WERI-Rb-1 (cell line): Measurements from ENCODE around the gene ZNF710.

Experiments
- DNase-seq: peaks from one replicate; pipeline ENCODE4 v3.0.0-alpha.2; 2020
- H3K27ac ChIP-seq: fragments of 250-450 bp; sonication (Bioruptor Pico); 2 replicates; pipeline ENCODE4 v1.5.1; 2020; ENCODE audit warnings: mild to moderate bottlenecking, moderate library complexity
- H3K27me3 ChIP-seq: fragments of 250-450 bp; sonication (Bioruptor Pico); 2 replicates; pipeline ENCODE4 v1.5.1; 2021; ENCODE audit warnings: mild to moderate bottlenecking, low read depth, moderate library complexity; ENCODE audit not compliant: insufficient read depth, severe bottlenecking
- H3K36me3 ChIP-seq: fragments of 250-450 bp; sonication (Bioruptor Pico); 2 replicates; pipeline ENCODE4 v1.5.1; 2020; ENCODE audit warnings: mild to moderate bottlenecking, moderate library complexity
- H3K4me3 ChIP-seq: 2 replicates; pipeline ENCODE4 v1.5.1; 2011; ENCODE audit warnings: low read depth, mild to moderate bottlenecking, control low read depth, low read length
- H3K9me3 ChIP-seq: fragments of 250-450 bp; sonication (Bioruptor Pico); 2 replicates; pipeline ENCODE4 v1.5.1; 2021; ENCODE audit warnings: mild to moderate bottlenecking, moderate library complexity; ENCODE audit not compliant: severe bottlenecking
- TF ChIP-seq, protein P1 (sequence below): IDR thresholded peaks from 2 replicates; pipeline ENCODE4 v1.5.1; 2011; ENCODE audit warnings: low read depth, mild to moderate bottlenecking, control low read depth, inconsistent platforms, low read length

ZNF710 gene

GRCh38 chr15:90022905-90023700, 22.0 kb downstream of the ZNF710 start:
- H3K4me3 ChIP-seq, result no peak overlapping the region
- H3K9me3 ChIP-seq, result peaks cover 4% of the 10 kb centered on the region
- H3K36me3 ChIP-seq, result no peaks in the 10 kb centered on the region
- H3K27me3 ChIP-seq, result no peaks in the 10 kb centered on the region
- DNase-seq, result no peak
- TF ChIP-seq, protein P1, sequence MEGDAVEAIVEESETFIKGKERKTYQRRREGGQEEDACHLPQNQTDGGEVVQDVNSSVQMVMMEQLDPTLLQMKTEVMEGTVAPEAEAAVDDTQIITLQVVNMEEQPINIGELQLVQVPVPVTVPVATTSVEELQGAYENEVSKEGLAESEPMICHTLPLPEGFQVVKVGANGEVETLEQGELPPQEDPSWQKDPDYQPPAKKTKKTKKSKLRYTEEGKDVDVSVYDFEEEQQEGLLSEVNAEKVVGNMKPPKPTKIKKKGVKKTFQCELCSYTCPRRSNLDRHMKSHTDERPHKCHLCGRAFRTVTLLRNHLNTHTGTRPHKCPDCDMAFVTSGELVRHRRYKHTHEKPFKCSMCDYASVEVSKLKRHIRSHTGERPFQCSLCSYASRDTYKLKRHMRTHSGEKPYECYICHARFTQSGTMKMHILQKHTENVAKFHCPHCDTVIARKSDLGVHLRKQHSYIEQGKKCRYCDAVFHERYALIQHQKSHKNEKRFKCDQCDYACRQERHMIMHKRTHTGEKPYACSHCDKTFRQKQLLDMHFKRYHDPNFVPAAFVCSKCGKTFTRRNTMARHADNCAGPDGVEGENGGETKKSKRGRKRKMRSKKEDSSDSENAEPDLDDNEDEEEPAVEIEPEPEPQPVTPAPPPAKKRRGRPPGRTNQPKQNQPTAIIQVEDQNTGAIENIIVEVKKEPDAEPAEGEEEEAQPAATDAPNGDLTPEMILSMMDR, result no peak
- no peak overlapping the region for H3K27ac ChIP-seq

DNA sequence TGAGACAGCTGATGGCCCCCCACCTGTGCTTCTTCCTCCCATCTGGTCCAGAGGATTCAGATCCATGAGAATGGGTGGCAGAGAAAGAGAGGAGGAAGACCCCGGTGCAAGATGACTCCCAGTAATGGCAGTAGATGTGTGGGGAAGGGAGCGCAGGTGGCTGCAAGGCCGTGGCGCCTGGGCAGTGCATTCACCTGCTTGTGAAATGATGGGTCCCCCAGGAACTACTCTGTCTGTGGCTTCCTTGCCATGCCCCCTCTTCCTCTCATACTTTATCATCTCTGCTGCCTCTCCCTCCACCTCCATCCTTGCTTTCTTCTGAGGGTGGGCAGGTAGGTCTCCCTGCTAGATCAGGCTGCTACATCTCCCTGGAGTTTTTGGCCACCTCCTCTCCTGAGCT, 23.3 kb downstream of the ZNF710 start:
- H3K27me3 ChIP-seq, result no peaks in the 10 kb centered on the region
- no peak overlapping the region for H3K4me3 ChIP-seq
- no peaks in the 10 kb centered on the region for H3K36me3 ChIP-seq
- no peak overlapping the region for H3K27ac ChIP-seq
- peaks cover 5% of the 10 kb centered on the region for H3K9me3 ChIP-seq
- TF ChIP-seq, protein P1, result no peak
- no peak for DNase-seq

- H3K4me3 ChIP-seq, result no peak overlapping the region
- TF ChIP-seq, protein P1, result no peak
- peaks cover 5% of the 10 kb centered on the region for H3K9me3 ChIP-seq
- no peak overlapping the region for H3K27ac ChIP-seq
- H3K36me3 ChIP-seq, result no peaks in the 10 kb centered on the region
- H3K27me3 ChIP-seq, result no peaks in the 10 kb centered on the region
- no peak for DNase-seq
Observed at GRCh38 chr15:90025489-90026033, 24.4 kb downstream of the ZNF710 start.

- Histone ChIP-seq H3K36me3 (no peaks in the 10 kb centered on the region), H3K4me3 (no peak overlapping the region), H3K9me3 (peaks cover 5% of the 10 kb centered on the region), H3K27ac (no peak overlapping the region), H3K27me3 (no peaks in the 10 kb centered on the region)
- TF ChIP-seq, protein P1, result no peak
- DNase-seq, result no peak
Observed at GRCh38 chr15:90028376-90028944, 27.3 kb downstream of the ZNF710 start.

- TF ChIP-seq, protein P1, result no peak
- H3K9me3 ChIP-seq, result peaks cover 5% of the 10 kb centered on the region
- H3K27ac ChIP-seq, result no peak overlapping the region
- H3K27me3 ChIP-seq, result no peaks in the 10 kb centered on the region
- no peaks in the 10 kb centered on the region for H3K36me3 ChIP-seq
- H3K4me3 ChIP-seq, result no peak overlapping the region
- DNase-seq, result no peak
Observed at GRCh38 chr15:90029024-90029423, 27.9 kb downstream of the ZNF710 start.
